HG03342 (cell line): Measurements from ENCODE around the gene TMEM131L.
"Not testable (repeated sequence)": the region's sequence is repeated elsewhere in the genome, so short reads cannot be mapped to it uniquely, and the experiment has no call there.

ENCODE experiments used
- ATAC-seq: cut with Tn5 transposase; IDR thresholded peaks from one replicate; pipeline ENCODE4 v1.9.1; 2021; ENCODE audit warnings: mild to moderate bottlenecking, moderate library complexity; ENCODE audit not compliant: unreplicated experiment

TMEM131L gene

GRCh38 chr4:153501578-153501977, 35.4 kb downstream of the TMEM131L start:
- ATAC-seq: no peak

DNA sequence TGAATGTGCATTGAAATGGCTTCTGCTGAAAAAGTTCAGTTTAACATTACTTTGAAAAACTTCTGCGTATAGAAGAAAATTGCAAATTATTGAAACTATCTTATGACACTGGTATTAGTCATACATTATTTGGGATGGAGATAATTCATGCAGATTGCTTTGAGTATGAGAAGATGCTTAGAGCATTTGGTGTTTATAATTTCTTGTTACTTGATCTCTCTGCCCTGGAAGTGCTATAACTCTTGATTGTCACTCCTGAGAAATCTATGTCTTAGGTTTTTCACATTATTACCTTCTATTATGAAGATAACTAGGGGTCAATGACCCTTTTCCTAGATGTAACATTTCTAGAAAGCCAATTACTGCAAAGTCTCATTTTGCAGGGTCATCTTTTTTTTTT, 36.4 kb downstream of the TMEM131L start:
- ATAC-seq: no peak

DNA sequence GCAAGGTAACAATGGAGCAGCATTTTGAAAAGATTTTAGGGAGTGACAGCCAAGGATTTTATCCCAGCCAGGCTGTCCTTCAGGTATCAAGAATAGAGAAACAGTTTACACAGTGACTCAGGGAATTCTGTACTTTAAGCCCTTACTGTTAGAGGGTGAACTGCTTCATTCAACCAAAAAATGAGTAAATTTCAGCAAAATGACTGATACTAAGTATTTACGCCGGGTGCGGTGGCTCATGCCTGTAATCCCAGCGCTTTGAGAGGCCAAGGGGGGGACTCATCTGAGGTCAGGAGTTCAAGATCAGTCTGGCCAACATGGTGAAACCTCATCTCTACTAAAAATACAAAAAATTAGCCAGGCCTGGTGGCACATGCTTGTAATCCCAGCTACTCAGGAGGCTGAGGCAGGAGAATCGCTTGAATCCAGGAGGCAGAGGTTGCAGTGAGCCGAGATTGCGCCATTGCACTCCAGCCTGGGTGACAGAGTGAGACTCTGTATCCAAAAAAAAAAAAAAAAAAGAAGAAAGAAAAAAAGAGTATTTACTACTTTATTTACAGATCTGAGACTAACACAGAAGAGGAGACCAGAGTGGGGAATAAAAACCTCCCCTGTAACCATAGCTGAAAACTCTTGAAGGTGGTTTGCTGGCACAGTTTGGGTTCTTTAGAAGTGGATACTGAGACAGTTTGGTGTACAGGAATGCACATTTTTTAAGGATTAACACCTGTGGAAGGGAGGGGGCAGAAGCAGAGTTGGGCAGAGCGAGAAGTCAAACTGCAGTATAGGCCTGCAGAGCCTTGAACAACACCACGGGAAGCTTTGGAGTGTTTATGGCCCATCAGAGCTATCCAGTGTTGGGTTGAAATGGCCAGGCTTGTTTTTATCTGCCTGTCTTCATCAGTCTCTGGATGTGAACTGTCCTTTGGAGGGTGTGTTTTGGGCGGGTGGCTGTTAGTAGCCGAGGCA, 40.5 kb downstream of the TMEM131L start:
- no peak for ATAC-seq

DNA sequence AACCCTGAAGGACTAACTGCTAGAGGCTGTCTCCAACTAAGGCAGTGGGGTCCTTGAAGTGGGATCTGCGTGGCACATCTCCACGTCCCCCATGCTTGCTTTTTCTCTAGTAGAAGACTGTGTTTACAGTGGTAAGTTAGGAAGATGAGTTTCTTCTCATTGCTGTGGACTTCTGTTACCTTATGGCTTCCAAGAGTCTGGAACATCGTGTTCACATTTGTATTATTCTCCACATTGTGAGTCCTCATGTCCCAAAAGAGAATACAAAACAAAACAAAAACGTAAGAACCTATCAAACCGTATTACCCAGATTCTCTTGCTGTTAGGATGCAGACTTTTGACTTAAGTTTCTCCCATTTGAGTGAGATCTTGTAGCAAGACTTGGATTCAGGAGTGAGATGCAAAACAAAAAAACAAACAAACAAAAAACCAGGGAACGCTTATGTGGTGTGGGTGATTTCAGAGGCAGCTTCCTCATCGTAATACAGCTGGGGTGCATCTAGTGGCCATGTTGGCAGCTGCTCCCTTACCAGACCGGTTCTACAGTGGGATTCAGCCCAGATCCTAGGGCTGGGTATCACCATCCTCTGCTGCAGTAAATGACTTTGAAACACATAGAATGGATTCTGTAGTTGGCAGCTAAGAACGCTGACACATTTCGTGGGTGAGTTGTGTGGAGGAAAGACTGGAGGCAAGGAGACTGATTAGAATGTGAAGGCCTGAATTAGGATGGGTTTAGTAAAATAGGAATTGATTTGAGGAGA, 41.3 kb downstream of the TMEM131L start:
- ATAC-seq: no peak

DNA sequence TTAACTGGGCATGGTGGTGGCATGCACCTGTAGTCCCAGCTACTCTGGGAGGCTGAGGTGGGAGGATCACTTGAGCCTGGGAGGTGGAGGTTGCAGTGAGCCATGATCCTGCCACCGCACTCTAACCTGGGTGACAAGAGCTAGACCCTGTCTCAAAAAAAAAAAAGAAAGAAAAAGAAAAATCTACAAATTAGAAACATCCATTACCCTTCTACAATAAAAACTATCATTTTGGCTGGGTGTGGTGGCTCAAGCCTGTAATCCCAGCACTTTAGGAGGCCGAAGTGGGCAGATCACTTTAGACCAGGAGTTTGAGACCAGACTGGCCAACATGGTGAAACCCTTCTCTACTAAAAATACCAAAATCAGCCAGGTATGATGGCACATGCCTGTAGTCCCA, 43.1 kb downstream of the TMEM131L start:
- not testable (repeated sequence) for ATAC-seq

DNA sequence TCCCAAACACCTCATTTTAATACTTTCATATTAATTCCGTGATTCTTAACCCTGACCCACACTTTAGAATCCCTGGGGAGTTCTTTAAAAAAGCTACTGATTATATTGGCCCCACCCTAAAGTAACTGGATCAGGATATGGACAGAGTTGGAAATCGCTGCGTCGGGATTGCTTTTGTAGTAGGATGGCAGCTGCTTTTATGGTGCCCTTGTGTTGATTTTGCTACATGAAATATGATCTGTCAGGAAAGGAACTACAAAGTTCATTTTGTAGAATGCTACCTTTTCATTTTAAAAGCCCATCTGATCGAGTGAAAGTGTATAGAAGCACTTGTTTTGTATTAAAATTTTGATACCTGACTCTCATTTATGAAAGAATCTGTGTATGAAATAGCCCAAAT, 43.6 kb downstream of the TMEM131L start:
- ATAC-seq: no peak

DNA sequence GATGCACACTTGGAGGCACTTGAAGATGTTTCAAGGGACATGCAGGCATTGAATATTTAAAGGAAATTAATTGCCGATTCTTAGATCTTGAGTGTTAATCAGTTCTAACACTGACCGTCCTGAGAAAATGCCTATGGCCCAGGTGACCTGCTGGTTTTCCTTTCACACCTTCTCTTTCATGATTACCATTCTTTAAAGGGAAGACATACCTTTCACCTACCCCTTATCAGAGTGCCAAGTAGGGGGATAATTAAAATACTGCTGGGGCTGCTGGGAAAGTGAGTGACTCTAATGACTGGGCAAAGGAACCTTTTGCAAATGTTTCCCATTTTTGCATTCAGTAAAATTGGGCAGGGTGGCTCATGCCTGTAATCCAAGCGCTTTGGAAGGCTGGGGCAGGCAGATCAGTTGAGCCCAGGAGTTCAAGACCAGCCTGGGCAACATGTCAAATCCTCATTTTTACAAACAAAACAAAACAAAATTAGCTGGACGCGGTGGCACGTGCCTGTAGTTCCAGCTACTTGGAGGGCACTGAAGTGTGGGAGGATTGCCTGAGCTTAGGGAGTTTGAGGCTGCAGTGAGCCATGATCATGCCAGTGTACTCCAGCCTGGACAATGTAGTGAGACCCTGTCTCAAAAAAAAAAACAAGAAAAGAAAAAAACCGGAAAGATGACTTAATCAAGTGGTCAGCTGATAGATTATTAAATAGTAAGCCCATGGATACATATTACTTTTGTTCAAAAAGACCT, 44.3 kb downstream of the TMEM131L start:
- ATAC-seq: no peak

DNA sequence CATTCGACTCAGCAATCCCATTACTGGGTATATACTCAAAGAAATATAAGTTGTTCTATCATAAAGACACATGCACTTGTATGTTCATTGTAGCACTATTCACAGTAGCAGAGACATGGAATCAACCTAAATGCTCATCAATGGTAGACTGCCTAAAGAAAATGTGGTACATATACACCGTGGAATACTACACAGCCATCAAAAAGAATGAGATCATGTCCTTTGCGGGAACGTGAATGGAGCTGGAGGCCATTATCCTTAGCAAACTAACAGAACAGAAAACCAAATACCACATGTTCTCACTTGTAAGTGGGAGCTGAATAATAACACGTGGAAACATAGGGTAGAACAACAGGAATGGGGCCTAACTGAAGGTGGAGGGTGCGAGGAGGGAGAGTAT, 44.9 kb downstream of the TMEM131L start:
- no peak for ATAC-seq

GRCh38 chr4:153512162-153512852, 46.1 kb downstream of the TMEM131L start:
- ATAC-seq: no peak

DNA sequence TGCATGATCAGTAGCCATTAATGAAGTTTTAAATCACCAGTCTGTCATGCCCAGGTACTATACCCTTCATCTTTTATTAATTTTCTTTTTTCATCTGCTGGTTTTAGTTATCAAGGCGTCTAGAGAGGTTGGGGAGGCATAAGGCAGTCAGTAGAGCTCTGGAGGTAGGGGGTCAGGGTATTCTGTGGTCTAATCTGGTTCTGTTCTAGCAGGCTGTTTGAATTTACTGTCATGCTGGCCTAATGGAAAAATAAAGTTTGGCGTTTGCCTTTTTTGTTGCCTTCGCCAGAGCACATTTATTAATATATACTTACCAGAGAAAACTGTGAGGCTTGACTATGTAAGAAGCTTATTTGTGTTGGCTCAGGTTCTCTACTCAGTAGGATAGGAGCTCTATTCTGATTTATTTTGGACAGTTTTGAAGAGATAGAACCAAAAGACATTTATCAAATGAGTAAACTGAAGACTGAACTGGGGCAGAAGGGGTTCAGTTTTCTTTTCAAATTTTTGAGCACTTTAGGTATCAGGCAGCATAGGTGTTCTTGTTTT, 46.9 kb downstream of the TMEM131L start:
- ATAC-seq: no peak

- no peak for ATAC-seq
Observed at GRCh38 chr4:153513596-153513995, 47.4 kb downstream of the TMEM131L start.

DNA sequence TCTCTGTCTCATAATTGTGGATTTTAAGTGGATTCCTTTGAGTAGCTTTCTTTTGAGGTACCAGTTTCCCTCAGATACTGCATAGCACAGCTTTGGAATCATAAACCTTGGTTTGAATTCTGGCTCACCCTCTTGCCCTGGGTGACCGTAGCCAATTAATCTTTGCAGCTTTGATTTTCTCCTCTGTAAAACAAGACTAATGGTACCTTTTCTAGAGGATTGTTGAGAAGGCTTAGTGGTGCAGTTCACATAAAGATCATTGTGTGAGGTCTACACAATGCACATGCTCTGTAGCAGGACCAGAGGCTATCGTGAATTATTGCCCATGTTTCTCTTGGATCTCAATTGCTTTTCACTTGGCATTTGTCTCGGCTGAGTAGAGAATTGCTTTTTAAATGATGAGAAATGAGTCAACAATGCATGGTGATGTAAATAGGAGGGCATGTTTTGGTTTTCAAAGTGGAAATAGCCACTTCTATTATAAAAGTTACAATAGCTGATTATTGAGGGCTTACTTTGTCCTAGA, 47.9 kb downstream of the TMEM131L start:
- no peak for ATAC-seq

DNA sequence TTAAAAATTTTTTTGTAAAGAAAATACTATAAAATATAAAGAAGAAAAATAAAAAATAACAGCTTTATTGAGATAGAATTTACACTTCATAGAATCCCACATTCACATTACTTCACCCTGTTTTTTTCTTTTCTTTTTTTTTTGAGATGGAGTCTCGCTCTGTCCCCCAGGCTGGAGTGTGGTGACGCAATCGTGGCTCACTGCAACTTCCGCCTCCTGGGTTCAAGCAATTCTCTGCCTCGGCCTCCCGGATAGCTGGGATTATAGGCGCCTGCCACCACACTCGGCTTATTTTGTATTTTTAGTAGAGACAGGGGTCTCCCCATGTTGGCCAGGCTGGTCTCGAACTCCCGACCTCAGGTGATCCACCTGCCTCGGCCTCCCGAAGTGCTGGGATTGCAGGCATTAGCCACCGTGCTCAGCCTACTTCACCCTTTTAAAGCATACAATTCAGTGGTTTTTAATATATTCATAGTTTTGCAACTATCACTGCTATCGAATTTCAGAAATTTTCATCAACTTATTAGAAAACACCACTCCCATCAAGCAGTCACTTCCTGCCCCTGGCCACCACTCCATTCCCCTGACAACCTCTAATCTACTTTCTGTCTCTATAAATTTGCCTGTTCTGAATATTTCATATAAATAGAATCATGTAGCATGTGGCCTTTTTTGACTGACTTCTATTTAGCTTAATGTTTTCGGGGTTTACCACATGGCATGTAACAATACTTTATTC, 48.7 kb downstream of the TMEM131L start:
- no peak for ATAC-seq

DNA sequence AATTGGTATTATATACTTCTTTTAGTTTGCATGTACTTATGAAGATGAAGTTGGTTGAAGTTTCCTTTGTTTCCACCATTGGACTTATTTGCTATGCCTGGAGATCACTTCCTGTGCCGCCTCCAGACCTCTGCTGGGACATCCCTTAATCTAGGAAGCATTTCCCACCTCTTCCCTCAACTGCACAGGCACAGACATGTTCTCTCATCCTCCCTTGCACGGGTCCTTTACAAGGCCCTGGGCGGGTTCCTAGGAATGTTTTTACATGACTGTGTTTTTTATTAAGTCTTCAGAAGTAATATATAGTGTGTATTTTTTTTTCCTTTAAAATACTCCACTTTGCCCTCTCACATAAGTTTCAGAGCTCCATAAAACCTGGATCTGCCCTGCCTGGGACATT, 51.0 kb downstream of the TMEM131L start:
- ATAC-seq: no peak

DNA sequence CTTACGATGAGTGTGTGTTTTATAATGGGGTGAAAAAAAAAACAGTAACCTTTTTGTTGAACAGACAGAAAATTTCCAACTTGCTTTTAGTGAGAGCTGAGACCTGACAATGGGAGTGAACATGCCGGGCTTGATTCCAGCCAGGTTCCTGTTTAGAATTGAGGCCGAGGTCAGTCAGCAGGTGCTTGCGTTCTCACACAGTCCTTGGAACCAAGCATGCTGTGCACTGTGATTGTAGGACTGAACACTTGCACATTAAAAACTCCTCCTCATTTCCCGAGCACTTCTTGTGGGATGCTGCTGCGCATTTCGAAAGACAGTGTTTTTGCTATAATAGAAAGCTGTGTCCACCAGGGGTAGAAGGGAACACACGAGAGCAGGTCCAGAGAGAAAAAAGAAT, 51.8 kb downstream of the TMEM131L start:
- no peak for ATAC-seq

- no peak for ATAC-seq
Observed at GRCh38 chr4:153518637-153519389, 52.7 kb downstream of the TMEM131L start.

DNA sequence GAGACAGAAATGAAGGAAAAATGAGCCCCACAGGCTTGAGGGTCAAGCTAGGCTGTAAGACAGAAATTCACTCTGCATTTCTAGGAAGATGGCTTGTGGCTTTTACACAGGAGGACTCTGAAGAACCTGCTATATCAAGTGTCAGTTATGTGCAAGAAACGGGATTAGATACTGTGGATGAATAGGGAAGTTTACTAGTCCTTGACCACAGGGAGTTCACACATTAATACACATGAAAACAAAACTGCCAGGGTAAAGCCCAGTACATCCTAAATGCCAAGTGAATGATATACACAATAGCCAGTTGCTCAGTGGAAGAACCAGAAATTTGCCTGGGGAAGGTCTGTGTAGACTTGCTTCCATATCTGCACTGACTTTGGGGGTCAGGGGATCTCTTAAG, 53.5 kb downstream of the TMEM131L start:
- ATAC-seq: no peak

DNA sequence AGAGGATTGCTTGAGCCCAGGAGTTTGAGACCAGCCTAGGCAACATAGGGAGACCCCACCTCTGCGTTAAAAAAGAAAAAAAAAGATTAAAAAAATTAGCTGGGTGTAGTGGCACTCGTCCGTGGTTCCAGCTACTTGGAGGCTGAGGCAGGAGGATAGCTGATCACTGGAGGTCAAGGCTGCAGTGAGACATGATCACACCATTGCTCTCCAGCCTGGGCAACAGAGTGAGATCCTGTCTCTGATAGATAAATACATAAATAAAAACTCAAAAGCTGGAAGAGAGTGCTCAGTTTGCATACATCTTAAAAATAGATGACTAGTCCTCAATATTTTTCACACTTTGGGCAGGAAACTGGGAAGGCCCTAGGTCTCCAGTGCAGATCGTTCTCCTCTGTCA, 54.1 kb downstream of the TMEM131L start:
- ATAC-seq: no peak
